Endodermal cell (in vitro differentiated cells): Measurements from ENCODE around the gene ADSS1. TPM values are rescaled to one million over a fixed set of nuclear protein-coding genes. Genes with fewer than 3 reads are reported as not detected.
A peak's percentile ranks its signal among the peaks of the same experiment; 100 is the strongest.

ENCODE experiments used
- DNase-seq: peaks from one replicate; pipeline ENCODE4 v3.0.0-alpha.2; 2017
- H3K27ac ChIP-seq: 2 replicates; pipeline ENCODE4 v1.5.1; 2013; ENCODE audit warnings: mild to moderate bottlenecking, low read depth, low read length, moderate library complexity
- H3K27me3 ChIP-seq: 2 replicates; pipeline ENCODE4 v1.6.1; 2013; ENCODE audit warnings: mild to moderate bottlenecking, low read length, moderate library complexity; ENCODE audit not compliant: insufficient read depth, control insufficient read depth, poor library complexity, severe bottlenecking
- H3K36me3 ChIP-seq: 2 replicates; pipeline ENCODE4 v1.7.0; 2013; ENCODE audit warnings: mild to moderate bottlenecking, low read length, moderate library complexity; ENCODE audit not compliant: control insufficient read depth, insufficient read depth
- H3K4me1 ChIP-seq: one replicate; pipeline ENCODE4 v1.7.0; 2013; ENCODE audit warnings: low read length; ENCODE audit not compliant: control insufficient read depth, insufficient read depth
- H3K4me3 ChIP-seq: 2 replicates; pipeline ENCODE4 v1.5.1; 2013; ENCODE audit warnings: mild to moderate bottlenecking, low read length, moderate library complexity
- H3K9ac ChIP-seq: 2 replicates; pipeline ENCODE4 v1.6.1; 2013; ENCODE audit warnings: mild to moderate bottlenecking, low read length, moderate library complexity; ENCODE audit not compliant: poor library complexity, severe bottlenecking; ENCODE audit errors: extremely low read depth
- H3K9me3 ChIP-seq: 2 replicates; pipeline ENCODE4 v1.6.1; 2013; ENCODE audit warnings: mild to moderate bottlenecking, low read length, moderate library complexity; ENCODE audit not compliant: control insufficient read depth
- H3K27ac Mint-ChIP-seq: 2 replicates; pipeline ENCODE4 v1.8.0; 2020; ENCODE audit warnings: mixed read lengths
- H3K27me3 Mint-ChIP-seq: 2 replicates; pipeline ENCODE4 v1.8.0; 2021; ENCODE audit warnings: mild to moderate bottlenecking, mixed read lengths; ENCODE audit not compliant: insufficient read depth
- H3K36me3 Mint-ChIP-seq: 2 replicates; pipeline ENCODE4 v1.8.0; 2020; ENCODE audit warnings: low read depth, mixed read lengths
- H3K4me1 Mint-ChIP-seq: 2 replicates; pipeline ENCODE4 v1.8.0; 2020; ENCODE audit warnings: mixed read lengths
- H3K4me3 Mint-ChIP-seq: 2 replicates; pipeline ENCODE4 v1.8.0; 2020; ENCODE audit warnings: mild to moderate bottlenecking, moderate library complexity, mixed read lengths
- H3K9me3 Mint-ChIP-seq: 2 replicates; pipeline ENCODE4 v1.8.0; 2020; ENCODE audit warnings: mild to moderate bottlenecking, mixed read lengths
- CTCF ChIP-seq: fragments of 200-600 bp; sonication (generic); conservative IDR thresholded peaks from 2 replicates; pipeline ENCODE4 v1.5.0; 2021; ENCODE audit warnings: antibody characterized with exemption, mild to moderate bottlenecking
- WGBS, 2 experiments: methylation state at CpG; one replicate each; pipeline versions ENCODE4 v1.1.5 to v1.1.7; 2013; ENCODE audit warnings: missing lambda C conversion rate in 2 of 2, mixed read lengths in 1 of 2; ENCODE audit not compliant: insufficient coverage in 1 of 2, insufficient read length in 1 of 2; 5-methylcytosine and 5-hydroxymethylcytosine counted together
- total RNA-seq, 2 donors: library from RNA; stranded (reverse); fragmentation: NEBNext Ultra II Directional in 1 of 2; extraction: Animal tissue kit (Norgen Biotek cat#: 25700) in 1 of 2; gene quantifications; 2 replicates in 1 of 2; 3 replicates in 1 of 2; pipeline ENCODE4 v1.2.1, GENCODE V29; 2021

ADSS1 gene
- total RNA-seq, 2 donors from 2014 or later: 15.8 to 31.0 TPM

- Histone ChIP-seq H3K4me3 (no peak overlapping the region), H3K27ac (no peak overlapping the region), H3K27me3 (no peaks in the 10 kb centered on the region), H3K9ac (no peak overlapping the region), H3K4me1 (peaks cover 5% of the 10 kb centered on the region), H3K9me3 (no peaks in the 10 kb centered on the region), H3K36me3 (peaks cover 13% of the 10 kb centered on the region)
- 86 to 92% methylated on average over 7 to 19 of the region's 19 CpGs for WGBS, 2 experiments
- no peak overlapping the region for H3K4me3 Mint-ChIP-seq
- H3K27me3 Mint-ChIP-seq: no peaks in the 10 kb centered on the region
- peaks cover 20% of the 10 kb centered on the region for H3K36me3 Mint-ChIP-seq
- TF ChIP-seq CTCF: no peak
- H3K4me1 Mint-ChIP-seq: peaks cover 12% of the 10 kb centered on the region
- H3K9me3 Mint-ChIP-seq: no peaks in the 10 kb centered on the region
- DNase-seq: peak; percentile 60
- H3K27ac Mint-ChIP-seq: no peak overlapping the region
These were observed 26.0 kb upstream of the ADSS1 start for GRCh38 chr14:104697892-104698583.

GRCh38 chr14:104698688-104699425, 25.2 kb upstream of the ADSS1 start:
- Histone ChIP-seq H3K4me1 (peaks cover 5% of the 10 kb centered on the region), H3K27ac (no peak overlapping the region), H3K27me3 (no peaks in the 10 kb centered on the region), H3K9ac (no peak overlapping the region), H3K4me3 (no peak overlapping the region), H3K36me3 (peaks cover 19% of the 10 kb centered on the region), H3K9me3 (peaks cover under 1% of the 10 kb centered on the region)
- H3K4me3 Mint-ChIP-seq: no peak overlapping the region
- H3K9me3 Mint-ChIP-seq: peaks cover 3% of the 10 kb centered on the region
- DNase-seq: no peak
- H3K36me3 Mint-ChIP-seq: peaks cover 28% of the 10 kb centered on the region
- peaks cover 12% of the 10 kb centered on the region for H3K4me1 Mint-ChIP-seq
- no peak for TF ChIP-seq CTCF
- 93% methylated on average over 15 to 24 of the region's 24 CpGs for WGBS, 2 experiments
- H3K27me3 Mint-ChIP-seq: no peaks in the 10 kb centered on the region
- no peak overlapping the region for H3K27ac Mint-ChIP-seq

GRCh38 chr14:104699426-104699748, 24.6 kb upstream of the ADSS1 start:
- Histone ChIP-seq H3K4me1 (peaks cover under 1% of the 10 kb centered on the region), H3K4me3 (no peak overlapping the region), H3K36me3 (peaks cover 25% of the 10 kb centered on the region), H3K9me3 (peaks cover 6% of the 10 kb centered on the region), H3K27ac (no peak overlapping the region), H3K27me3 (no peaks in the 10 kb centered on the region), H3K9ac (no peak overlapping the region)
- Mint-ChIP-seq H3K36me3 (peaks cover 33% of the 10 kb centered on the region), H3K9me3 (peaks cover 8% of the 10 kb centered on the region), H3K4me3 (no peak overlapping the region), H3K4me1 (peaks cover 10% of the 10 kb centered on the region), H3K27me3 (no peaks in the 10 kb centered on the region), H3K27ac (no peak overlapping the region)
- WGBS, 2 experiments: 92 to 95% methylated on average over 8 to 12 of the region's 12 CpGs
- no peak for DNase-seq
- no peak for TF ChIP-seq CTCF
